ENCODE measurements around the gene IGSF9.

The IGSF9 gene

GRCh38 chr1:159897962-159898361 lies 47.5 kb downstream of the IGSF9 start:
- Mint-ChIP-seq H3K9me3 (ENCODE audit: low read depth) (no peaks in the 10 kb centered on the region), H3K36me3 (no peaks in the 10 kb centered on the region), H3K27me3 (no peaks in the 10 kb centered on the region), H3K4me1 (ENCODE audit: low read depth) (no peaks in the 10 kb centered on the region), H3K4me3 (no peak overlapping the region), H3K27ac (no peak overlapping the region)

- Mint-ChIP-seq H3K36me3 (no peaks in the 10 kb centered on the region), H3K27ac (no peak overlapping the region), H3K27me3 (no peaks in the 10 kb centered on the region), H3K4me3 (no peak overlapping the region), H3K4me1 (ENCODE audit: low read depth) (peaks cover 3% of the 10 kb centered on the region), H3K9me3 (ENCODE audit: low read depth) (no peaks in the 10 kb centered on the region)
Measured at GRCh38 chr1:159896546-159896930, 48.9 kb downstream of the IGSF9 start.

GRCh38 chr1:159895836-159896545 lies 49.4 kb downstream of the IGSF9 start:
- Mint-ChIP-seq H3K27me3 (no peaks in the 10 kb centered on the region), H3K27ac (no peak overlapping the region), H3K9me3 (ENCODE audit: low read depth) (no peaks in the 10 kb centered on the region), H3K4me1 (ENCODE audit: low read depth) (peaks cover 5% of the 10 kb centered on the region), H3K4me3 (no peak overlapping the region), H3K36me3 (no peaks in the 10 kb centered on the region)

- Mint-ChIP-seq H3K27me3 (no peaks in the 10 kb centered on the region), H3K36me3 (no peaks in the 10 kb centered on the region)
Measured at GRCh38 chr1:159895286-159895685, 50.1 kb downstream of the IGSF9 start.

GRCh38 chr1:159892944-159893343 lies 52.5 kb downstream of the IGSF9 start:
- Mint-ChIP-seq H3K4me1 (ENCODE audit: low read depth) (peaks cover 8% of the 10 kb centered on the region), H3K27ac (no peak overlapping the region), H3K27me3 (no peaks in the 10 kb centered on the region), H3K36me3 (no peaks in the 10 kb centered on the region), H3K4me3 (no peak overlapping the region), H3K9me3 (ENCODE audit: low read depth) (no peaks in the 10 kb centered on the region)

More at GRCh38 chr1:159895286-159895685, 50.1 kb downstream of the IGSF9 start:
- no peaks in the 10 kb centered on the region for H3K9me3 Mint-ChIP-seq (ENCODE audit: low read depth)
- H3K4me1 Mint-ChIP-seq (ENCODE audit: low read depth), result peaks cover 5% of the 10 kb centered on the region
- H3K4me3 Mint-ChIP-seq, result no peak overlapping the region
- no peak overlapping the region for H3K27ac Mint-ChIP-seq

GRCh38 chr1:159891275-159892157 lies 53.9 kb downstream of the IGSF9 start:
- Mint-ChIP-seq H3K27me3 (no peaks in the 10 kb centered on the region), H3K9me3 (ENCODE audit: low read depth) (no peaks in the 10 kb centered on the region), H3K4me3 (no peak overlapping the region), H3K4me1 (ENCODE audit: low read depth) (peaks cover 8% of the 10 kb centered on the region), H3K27ac (peak overlapping the region; percentile 16), H3K36me3 (no peaks in the 10 kb centered on the region)

GRCh38 chr1:159890390-159890789 lies 55.0 kb downstream of the IGSF9 start:
- Mint-ChIP-seq H3K4me3 (no peak overlapping the region), H3K9me3 (ENCODE audit: low read depth) (no peaks in the 10 kb centered on the region), H3K36me3 (no peaks in the 10 kb centered on the region), H3K27ac (no peak overlapping the region), H3K27me3 (no peaks in the 10 kb centered on the region), H3K4me1 (ENCODE audit: low read depth) (peaks cover 8% of the 10 kb centered on the region)

GRCh38 chr1:159889821-159890252 lies 55.6 kb downstream of the IGSF9 start:
- H3K36me3 Mint-ChIP-seq, result no peaks in the 10 kb centered on the region
- no peaks in the 10 kb centered on the region for H3K27me3 Mint-ChIP-seq
- no peak overlapping the region for H3K4me3 Mint-ChIP-seq
- peaks cover 8% of the 10 kb centered on the region for H3K4me1 Mint-ChIP-seq (ENCODE audit: low read depth)
- peak overlapping the region; percentile 5 for H3K27ac Mint-ChIP-seq
- no peaks in the 10 kb centered on the region for H3K9me3 Mint-ChIP-seq (ENCODE audit: low read depth)

- Mint-ChIP-seq H3K27me3 (no peaks in the 10 kb centered on the region), H3K4me3 (no peak overlapping the region), H3K27ac (no peak overlapping the region), H3K4me1 (ENCODE audit: low read depth) (peaks cover 8% of the 10 kb centered on the region), H3K9me3 (ENCODE audit: low read depth) (no peaks in the 10 kb centered on the region), H3K36me3 (no peaks in the 10 kb centered on the region)
Measured at GRCh38 chr1:159889202-159889601, 56.2 kb downstream of the IGSF9 start.

- Mint-ChIP-seq H3K27me3 (no peaks in the 10 kb centered on the region), H3K27ac (no peak overlapping the region), H3K9me3 (ENCODE audit: low read depth) (no peaks in the 10 kb centered on the region), H3K4me1 (ENCODE audit: low read depth) (no peaks in the 10 kb centered on the region), H3K4me3 (no peak overlapping the region), H3K36me3 (no peaks in the 10 kb centered on the region)
Measured at GRCh38 chr1:159884296-159884695, 61.1 kb downstream of the IGSF9 start.

GRCh38 chr1:159883134-159883533 lies 62.3 kb downstream of the IGSF9 start:
- no peak overlapping the region for H3K27ac Mint-ChIP-seq
- H3K4me3 Mint-ChIP-seq, result no peak overlapping the region
- H3K9me3 Mint-ChIP-seq (ENCODE audit: low read depth), result no peaks in the 10 kb centered on the region
- no peaks in the 10 kb centered on the region for H3K36me3 Mint-ChIP-seq
- H3K4me1 Mint-ChIP-seq (ENCODE audit: low read depth), result no peaks in the 10 kb centered on the region
- H3K27me3 Mint-ChIP-seq, result no peaks in the 10 kb centered on the region

GRCh38 chr1:159882527-159882862 lies 62.9 kb downstream of the IGSF9 start:
- no peak overlapping the region for H3K4me3 Mint-ChIP-seq
- H3K27ac Mint-ChIP-seq, result no peak overlapping the region
- H3K9me3 Mint-ChIP-seq (ENCODE audit: low read depth), result no peaks in the 10 kb centered on the region
- H3K4me1 Mint-ChIP-seq (ENCODE audit: low read depth), result no peaks in the 10 kb centered on the region
- no peaks in the 10 kb centered on the region for H3K36me3 Mint-ChIP-seq
- no peaks in the 10 kb centered on the region for H3K27me3 Mint-ChIP-seq

- Mint-ChIP-seq H3K4me1 (ENCODE audit: low read depth) (no peaks in the 10 kb centered on the region), H3K27me3 (no peaks in the 10 kb centered on the region), H3K9me3 (ENCODE audit: low read depth) (no peaks in the 10 kb centered on the region), H3K4me3 (no peak overlapping the region), H3K36me3 (no peaks in the 10 kb centered on the region), H3K27ac (no peak overlapping the region)
Measured at GRCh38 chr1:159881622-159882526, 63.5 kb downstream of the IGSF9 start.

GRCh38 chr1:159880430-159880829 lies 65.0 kb downstream of the IGSF9 start:
- no peak overlapping the region for H3K4me3 Mint-ChIP-seq
- H3K9me3 Mint-ChIP-seq (ENCODE audit: low read depth), result no peaks in the 10 kb centered on the region
- no peak overlapping the region for H3K27ac Mint-ChIP-seq
- H3K4me1 Mint-ChIP-seq (ENCODE audit: low read depth), result no peaks in the 10 kb centered on the region
- no peaks in the 10 kb centered on the region for H3K27me3 Mint-ChIP-seq
- no peaks in the 10 kb centered on the region for H3K36me3 Mint-ChIP-seq

GRCh38 chr1:159879977-159880376 lies 65.4 kb downstream of the IGSF9 start:
- Mint-ChIP-seq H3K4me3 (no peak overlapping the region), H3K27ac (no peak overlapping the region), H3K9me3 (ENCODE audit: low read depth) (no peaks in the 10 kb centered on the region), H3K4me1 (ENCODE audit: low read depth) (no peaks in the 10 kb centered on the region), H3K27me3 (no peaks in the 10 kb centered on the region), H3K36me3 (no peaks in the 10 kb centered on the region)
